Activated gamma-delta T cell (primary cell): ENCODE data around the gene ANKK1.

Source experiments
- DNase-seq: peaks from one replicate; lab custom pipeline; 2025; lab: John Stamatoyannopoulos, UW

ANKK1 gene

DNA sequence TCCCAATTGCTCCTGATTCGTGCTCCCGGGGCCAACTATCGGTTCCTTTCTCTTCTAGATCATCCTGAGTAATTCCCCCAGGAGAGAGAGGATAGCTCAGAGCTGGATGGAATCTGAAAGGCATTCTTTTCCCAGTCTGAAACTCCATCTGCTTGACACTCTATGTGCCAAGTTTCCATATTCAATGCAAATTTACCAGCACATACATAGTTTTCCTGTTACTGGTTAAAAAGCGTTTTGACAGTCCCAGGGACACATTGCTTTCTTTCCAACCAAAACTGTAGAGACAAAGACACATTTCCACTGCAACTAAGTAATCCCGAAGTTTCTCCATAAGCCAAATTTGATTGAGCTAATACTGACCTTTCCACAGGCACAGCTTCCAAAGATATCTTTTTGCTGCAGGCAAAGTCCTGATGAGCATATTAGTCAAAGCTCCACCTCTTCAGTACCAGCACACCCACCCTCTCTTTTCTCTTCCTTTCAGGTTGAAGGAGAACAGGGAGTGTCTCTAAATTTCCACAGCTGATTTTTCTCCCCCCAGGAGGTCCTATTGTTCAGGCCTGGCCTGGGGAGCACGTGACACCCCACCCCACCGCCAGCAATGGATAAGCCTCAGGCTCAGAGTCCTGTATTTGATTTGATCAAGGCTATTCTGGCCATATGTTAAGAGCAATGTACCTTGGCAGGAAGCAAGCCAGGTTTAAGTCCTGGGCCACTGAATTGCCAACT lies 9.7 kb upstream of the ANKK1 start:
- no peak for DNase-seq

DNA sequence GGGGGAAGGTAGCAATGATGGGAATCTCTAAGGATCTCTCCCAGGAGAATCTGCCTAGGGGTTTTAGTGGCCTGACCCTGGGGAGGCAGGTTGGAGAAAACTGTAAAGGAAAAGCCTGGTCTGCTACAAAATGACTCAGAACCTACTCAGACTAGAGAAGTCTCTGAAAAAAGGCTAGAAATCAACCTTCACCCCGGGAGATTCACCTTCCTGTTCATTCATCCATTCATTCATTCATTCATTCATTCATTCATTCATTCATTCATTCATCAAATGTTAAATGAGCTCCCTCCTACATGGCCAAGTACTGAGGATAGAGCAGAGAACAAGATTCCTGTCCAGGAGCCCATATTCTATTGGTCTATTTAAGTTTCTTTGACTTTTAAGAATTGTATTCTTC lies 8.9 kb upstream of the ANKK1 start:
- DNase-seq: no peak

DNA sequence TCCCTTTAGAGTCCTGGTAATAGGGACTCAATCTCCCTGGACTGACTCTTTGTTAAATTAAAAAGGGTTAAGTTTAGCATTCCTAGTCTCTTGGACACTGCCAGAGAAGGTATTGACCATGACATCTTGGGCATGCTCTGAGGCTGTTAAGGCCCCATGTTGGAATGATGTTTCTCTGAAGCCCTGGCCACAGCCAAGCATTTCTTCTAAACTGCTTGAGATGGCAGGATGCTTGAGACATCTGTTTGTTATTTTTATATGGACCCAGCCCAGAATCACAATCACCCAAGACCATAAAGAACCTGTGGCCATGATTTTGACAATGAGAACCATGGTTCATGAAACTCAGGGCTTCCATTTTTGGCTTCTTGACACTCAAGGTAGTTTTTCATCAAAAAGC lies 5.5 kb upstream of the ANKK1 start:
- DNase-seq: no peak

DNA sequence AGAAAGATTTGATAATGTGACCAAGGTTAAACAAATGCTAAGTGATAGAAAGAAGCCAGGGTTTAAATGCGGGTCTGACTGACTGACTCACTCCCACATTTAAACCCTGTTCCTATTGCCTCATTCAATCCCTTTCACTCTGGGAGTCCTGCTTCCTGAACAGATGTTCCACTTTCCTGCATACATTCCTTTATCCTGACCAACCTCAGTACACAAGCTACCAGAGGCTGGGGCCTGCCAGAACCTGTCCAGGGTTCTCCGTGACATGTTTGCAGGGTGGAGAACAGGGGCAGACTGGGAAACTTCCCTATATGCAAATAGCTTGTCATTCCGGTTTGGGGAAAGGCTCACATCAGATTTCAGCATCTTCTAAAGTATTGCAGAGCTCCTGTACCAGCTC lies 3.0 kb upstream of the ANKK1 start:
- DNase-seq: no peak

DNA sequence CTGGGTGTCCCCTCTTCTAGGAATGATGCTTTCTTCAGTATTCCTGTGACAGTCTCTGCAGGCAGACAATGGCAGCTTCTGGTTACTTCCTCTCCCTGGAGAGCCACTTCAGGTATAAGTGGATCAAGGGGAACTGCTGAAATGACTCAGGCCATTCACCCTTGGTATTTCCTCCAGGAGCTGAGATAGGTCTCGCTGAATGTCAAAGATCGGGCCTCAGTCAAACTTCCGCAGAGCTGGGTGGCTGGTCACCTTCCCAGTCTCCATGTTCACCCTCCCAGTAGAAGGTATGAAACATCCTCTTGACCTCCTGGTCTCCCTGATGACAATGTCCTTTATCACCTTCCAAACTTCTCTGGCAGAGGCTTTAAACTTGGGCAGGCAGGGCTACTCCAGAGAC lies 1.8 kb upstream of the ANKK1 start:
- no peak for DNase-seq

DNA sequence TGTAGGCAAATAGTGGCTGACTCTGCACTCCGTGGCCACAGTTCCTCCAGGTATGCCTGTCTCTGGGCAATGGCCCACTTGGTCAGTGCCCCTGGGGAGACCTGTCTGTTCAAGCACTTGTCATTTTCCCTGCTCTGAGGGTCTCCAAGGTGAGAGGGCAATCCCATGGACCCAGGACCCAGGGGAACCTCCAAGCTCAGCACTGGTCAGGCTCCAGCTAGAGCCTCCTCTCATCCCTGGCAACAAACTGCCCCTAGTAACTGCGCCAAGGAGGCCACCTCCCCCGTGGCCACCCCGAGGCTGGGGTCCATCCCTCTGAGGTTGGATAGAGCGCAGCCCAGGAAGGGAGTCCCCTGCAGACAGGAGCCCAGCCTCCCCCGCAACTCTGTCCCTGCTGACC lies 713 bp upstream of the ANKK1 start:
- DNase-seq: no peak

DNA sequence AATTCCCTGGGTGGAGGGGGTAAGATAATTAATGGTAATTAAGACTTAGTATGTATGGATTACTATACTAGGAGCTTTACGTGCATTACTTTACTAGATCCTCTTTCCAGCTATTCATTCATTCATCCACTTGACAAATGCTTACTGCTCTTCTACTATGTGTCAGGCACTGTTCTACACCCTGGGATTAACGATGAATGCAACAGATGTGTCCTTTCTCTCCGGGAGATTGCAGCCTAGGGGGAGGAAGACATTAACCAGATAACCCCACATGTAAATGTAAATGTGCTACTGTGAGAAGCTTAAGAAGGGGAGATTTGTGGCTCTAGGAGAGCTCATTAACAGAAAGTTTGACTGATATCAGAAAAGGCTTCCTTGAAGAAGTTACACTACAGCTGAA lies 1.7 kb downstream of the ANKK1 start:
- no peak for DNase-seq

DNA sequence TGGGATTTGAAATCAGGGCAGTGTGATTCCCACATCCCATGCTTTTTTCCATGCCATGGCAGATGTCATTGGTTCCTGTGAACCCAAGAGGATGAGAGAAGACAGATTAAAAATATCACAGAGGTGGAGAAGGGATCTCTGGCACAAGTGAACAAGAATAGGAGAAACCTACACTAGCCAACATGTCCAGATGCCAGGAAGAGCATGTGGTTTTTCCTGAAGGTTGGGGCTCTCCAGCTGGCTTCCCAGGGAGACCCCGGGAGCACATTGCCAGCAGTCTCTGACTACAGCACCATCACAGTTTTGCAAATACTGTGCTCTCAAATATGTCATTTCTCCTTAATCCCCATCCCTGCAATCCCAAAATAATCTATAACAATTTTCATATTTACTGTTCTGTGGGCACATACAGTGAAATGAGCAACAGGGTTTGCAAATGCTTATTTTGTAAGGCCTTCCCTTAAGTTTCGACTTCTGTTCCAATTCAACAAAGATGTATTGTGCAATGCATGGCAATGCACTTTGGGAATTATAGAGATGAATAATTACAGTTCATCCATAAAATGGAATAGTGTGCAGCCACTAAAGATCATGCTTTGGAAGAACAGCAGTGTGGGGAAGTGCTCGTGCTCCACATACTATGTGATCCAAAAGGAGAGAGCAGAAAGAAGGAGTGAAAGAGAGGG lies 4.8 kb downstream of the ANKK1 start:
- no peak for DNase-seq

DNA sequence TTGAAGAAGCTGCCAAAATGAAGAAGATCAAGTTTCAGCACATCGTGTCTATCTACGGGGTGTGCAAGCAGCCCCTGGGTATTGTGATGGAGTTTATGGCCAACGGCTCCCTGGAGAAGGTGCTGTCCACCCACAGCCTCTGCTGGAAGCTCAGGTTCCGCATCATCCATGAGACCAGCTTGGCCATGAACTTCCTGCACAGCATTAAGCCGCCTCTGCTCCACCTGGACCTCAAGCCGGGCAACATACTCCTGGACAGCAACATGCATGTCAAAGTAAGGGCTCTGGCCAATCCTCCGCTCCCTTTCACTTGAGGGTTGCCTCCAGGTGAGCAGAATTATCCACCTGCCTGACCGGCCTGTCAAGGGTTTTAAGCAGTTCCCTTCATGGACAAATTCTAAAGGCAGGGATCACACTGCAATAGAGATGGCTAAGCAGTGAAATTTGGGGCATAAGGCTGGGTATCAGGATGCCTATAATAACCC lies 6.0 kb downstream of the ANKK1 start:
- DNase-seq: no peak

DNA sequence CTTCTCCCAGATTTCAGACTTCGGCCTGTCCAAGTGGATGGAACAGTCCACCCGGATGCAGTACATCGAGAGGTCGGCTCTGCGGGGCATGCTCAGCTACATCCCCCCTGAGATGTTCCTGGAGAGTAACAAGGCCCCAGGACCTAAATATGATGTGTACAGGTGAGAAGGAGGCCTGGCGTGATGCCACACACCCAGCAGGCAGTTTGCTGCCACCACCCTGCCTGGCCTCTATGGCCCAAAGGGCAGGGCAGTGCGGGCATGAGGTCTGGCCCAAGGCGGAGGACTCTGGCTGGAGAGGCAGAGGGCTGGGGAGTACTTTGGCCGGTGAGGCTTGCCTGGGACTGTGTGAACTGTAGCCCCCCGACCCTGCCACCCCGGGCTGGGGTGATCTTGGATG lies 7.3 kb downstream of the ANKK1 start:
- no peak for DNase-seq

DNA sequence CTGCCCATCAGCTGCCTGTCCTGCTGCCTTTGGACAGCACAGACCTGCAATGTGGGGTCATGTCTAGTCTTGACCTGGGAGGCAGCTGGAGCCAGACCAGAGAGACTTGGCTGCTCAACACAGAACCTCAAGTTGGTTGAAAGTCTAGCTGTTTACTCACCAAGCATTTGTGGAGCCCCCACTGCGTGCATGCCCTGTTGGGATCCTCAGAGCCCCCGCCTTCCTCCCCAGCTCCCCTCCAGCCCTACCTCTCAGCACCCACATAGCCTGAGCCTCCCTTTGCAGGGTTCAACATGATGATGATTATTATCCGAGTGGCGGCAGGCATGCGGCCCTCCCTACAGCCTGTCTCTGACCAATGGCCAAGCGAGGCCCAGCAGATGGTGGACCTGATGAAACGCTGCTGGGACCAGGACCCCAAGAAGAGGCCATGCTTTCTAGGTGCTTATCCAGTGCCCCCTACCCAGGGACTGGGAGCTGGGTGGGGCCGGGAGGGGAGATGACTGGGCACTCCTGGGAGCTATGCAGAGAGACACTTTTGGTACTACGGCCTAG lies 8.3 kb downstream of the ANKK1 start:
- no peak for DNase-seq

DNA sequence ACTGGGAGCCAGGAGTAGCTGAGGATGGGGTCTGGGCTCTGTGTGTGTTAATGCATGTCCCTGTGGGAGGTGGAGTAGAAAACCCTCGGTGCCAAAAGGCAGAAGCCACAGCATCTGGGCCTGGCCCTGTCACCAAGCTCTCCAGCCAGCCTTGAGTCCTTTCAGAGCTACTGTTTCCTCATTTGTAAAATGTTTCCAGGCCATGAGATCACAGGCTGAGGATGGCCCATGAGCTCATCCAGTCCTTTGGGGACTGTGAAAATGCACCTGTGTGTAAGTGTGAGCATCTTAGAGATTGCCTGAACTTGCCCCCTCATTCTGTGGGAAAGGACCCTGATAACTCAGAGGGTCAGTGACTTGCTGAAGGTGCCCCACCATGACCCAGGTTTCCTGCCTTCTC lies 9.1 kb downstream of the ANKK1 start:
- no peak for DNase-seq

DNA sequence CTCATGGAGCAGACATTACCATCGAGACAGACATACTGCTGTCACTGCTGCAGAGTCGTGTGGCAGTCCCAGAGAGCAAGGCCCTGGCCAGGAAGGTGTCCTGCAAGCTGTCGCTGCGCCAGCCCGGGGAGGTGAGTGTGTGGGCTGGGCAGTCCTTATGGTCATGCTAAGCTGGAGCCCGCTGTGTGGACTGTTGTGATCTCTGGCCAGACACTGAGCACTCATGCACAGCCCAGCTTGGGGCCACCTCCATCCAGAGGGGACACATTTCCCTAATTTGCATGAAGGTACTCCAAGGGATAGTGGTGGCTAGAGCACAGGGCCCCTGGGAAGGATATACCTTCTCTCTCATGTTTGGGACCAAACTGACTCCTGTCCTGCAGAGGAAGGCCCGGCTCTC lies 9.6 kb downstream of the ANKK1 start:
- DNase-seq: no peak

DNA sequence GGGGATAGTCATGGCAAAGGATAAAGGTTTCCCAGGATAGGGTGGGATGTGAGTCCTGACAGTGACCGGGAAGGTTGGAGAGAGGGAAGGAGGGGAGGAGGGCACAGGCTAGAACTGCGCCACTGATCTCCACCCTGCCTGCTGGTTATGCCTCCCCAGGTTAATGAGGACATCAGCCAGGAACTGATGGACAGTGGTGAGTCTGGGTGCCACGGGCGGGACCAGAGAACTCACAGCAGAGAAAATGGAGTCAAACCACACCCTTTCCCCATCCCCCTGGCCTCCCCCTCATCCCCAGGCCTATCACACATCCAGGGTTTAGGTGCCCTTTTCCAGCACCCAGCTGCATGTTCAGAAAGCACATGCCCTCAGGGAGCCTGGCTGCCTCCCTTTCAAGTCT lies 10.2 kb downstream of the ANKK1 start:
- DNase-seq: no peak

DNA sequence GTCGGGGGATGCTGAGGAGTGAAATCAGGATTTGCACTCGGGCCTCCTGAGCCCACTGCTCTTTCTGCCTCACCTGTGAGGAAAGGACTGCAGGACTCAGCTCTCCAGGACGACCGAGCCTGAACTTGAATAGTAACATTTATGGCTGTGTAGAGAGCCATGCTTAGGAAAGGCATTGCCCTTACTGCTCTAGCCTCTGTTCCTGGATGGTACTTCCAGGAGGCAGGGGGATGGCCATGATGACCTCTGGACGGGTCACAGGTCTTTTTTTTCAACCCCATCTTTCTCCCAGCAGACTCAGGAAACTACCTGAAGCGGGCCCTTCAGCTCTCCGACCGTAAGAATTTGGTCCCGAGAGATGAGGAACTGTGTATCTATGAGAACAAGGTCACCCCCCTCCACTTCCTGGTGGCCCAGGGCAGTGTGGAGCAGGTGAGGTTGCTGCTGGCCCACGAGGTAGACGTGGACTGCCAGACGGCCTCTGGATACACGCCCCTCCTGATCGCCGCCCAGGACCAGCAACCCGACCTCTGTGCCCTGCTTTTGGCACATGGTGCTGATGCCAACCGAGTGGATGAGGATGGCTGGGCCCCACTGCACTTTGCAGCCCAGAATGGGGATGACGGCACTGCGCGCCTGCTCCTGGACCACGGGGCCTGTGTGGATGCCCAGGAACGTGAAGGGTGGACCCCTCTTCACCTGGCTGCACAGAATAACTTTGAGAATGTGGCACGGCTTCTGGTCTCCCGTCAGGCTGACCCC lies 11.3 kb downstream of the ANKK1 start:
- no peak for DNase-seq

DNA sequence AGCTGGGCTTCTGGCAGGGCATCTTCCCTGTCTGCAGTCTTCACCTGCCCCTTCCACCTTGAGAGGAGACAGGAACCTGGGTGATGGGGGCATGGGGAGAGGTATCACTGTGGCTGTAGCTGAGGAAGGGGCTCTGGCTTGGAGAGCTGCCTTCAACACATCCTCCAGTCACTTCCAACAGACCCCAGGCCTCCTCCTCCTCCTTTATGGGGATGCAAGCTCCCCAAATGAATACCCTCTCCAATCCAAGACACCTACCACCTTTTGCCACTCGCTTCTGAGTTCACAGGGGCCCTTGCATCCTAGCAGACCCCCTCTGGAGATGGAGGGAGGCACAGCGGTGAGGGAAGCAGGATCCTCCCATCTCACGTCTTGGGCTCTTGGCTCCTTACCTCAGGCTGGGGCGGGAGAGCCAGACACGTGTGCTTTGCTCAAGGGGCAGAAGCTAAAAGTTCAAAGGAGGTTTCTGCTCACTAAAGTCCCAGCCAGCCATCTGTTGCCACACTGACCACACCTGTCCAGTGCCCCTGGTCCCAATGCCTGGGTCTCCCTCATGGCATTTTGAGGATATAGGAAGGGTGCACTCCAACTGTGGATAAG lies 13.2 kb downstream of the ANKK1 start:
- DNase-seq: no peak

DNA sequence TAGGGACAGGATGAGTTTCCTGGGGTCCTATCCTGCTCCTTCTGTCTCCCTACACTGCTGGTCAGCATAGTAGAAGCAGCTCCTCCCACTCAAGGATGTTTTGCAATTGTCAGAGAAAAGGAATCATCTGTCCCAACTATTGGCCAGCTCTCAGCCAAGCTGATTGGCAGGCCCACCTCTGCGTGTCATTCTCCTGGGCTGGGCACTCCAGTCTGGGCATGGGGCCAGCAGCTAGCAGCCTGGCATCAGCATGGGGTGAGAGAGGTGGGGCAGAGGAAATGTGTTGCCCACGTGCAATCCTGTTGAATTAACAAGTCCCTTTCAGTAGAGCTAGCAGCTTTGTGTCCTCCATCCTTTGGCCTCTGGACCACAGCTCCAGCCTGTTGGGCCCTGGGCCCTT lies 14.1 kb downstream of the ANKK1 start:
- DNase-seq: no peak

DNA sequence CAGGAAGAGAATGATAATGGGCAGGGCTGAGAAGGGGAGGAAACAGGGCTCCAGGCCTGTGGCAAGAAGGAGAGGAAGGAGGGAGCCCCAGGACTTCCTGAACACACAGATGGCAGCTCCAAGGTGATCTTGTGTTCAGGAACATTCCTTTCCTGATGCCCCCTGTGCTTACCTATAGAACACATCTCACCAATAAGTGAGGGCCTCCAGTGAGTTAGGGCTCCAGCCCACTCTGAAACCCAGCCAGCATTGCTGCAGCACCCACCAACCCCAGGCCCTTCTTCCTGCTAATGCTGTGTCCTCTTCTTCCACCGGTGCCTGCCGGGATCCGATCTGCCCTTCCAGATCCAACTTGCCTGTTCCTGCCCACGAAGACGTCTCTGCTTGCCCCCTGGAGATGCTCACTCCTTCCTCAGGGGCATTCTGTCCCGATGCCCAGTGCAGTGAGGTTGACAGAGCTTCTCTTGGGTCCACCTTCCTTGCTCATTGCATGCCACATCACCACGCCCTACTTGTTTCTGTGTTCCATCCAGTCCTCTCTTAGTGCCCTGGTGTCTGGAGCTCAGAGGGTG lies 17.4 kb downstream of the ANKK1 start:
- no peak for DNase-seq

DNA sequence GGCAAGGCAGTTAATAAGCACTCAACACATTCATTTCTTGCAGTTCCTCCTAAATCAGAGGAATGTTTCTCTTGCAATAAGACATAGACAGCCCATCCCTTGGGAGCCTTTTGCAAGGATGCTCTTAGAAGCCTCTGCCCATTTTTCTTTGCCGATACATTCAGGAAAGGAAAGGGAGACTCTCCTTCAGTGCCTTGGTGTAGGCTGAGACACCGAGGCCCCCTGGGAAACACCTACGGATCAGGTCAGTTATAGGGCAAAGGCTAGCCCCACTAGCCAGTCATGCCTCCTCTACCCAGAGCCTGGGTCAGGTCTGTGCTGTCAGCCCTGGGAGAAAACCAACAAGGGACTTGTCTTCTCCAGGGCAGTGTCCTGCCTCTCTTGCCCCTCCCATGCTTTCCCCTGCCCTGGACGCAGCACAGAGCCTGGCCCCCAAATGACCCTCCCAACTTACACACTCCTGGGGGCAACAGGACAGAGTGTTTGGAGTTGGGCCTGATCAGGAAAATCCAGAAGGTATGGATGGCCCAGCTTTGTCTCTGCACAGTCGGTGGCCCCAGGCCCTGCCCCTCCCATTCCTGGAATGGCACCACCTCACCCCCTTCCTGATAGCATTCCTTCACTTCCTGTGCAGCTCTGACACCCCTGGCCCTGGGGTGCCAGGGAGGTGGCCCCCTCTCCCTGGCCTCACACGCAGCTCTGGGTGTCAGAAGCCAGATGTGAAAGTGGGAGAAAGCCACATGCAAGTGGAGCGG lies 18.3 kb downstream of the ANKK1 start:
- no peak for DNase-seq

DNA sequence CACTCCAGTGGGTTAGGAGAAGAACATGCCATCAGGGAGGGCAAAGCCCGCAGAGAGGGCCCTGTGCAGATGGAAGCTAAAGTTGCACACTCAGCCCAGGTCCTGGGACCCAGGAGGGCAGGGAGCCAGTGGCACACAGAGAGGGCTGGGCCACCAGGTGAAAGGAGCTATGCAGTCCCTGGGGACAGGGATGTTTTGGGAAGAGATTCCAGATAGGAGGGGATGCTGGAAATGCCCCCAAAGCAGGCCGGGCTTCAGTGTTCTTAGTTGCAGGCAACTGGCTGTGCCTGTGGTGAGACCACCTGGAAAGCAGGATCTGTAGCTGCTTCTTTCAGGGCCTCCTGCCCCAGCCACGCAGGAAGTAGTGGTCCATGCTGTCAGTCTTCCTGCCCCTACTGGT lies 19.6 kb downstream of the ANKK1 start:
- DNase-seq: no peak

DNA sequence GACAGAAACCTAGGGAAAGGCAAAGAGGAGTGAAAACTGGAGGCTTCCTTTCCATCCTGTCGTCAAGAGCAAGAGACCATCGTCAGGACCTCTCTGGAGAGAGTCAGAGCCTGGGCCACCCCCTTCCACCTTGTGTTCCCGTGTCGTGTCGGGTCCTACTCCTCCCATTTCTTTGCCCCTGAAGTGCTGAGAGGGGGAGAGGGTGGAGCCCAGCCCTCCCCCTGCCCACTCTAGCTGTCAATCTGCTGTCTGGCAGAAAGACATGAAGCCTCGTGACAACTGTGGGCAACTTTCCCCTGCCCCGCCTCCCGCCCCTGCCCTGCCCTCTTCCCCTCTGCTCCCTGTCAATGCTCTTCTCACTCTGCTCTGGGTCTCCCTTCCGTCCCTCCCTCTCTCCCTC lies 20.6 kb downstream of the ANKK1 start:
- no peak for DNase-seq
